GM23338 (cell line): Measurements from ENCODE around the gene COX20. TPM values are rescaled to one million over a fixed set of nuclear protein-coding genes. Genes with fewer than 3 reads are reported as not detected.
"Not testable (repeated sequence)": the region's sequence is repeated elsewhere in the genome, so short reads cannot be mapped to it uniquely, and the experiment has no call there.

Experiments
- ATAC-seq: fragments of 200-7000 bp; cut with Tn5 transposase; 3 replicates; pipeline ENCODE4 v1.9.1; 2020
- DNase-seq: peaks from one replicate; pipeline ENCODE4 v3.0.0-alpha.2; 2015; ENCODE audit warnings: low spot score
- H2AFZ ChIP-seq: fragments of 200-600 bp; sonication (generic); 2 replicates; pipeline ENCODE4 v1.8.0; 2016; ENCODE audit warnings: antibody characterized with exemption, mild to moderate bottlenecking, moderate library complexity
- H3F3A ChIP-seq: fragments of 200-600 bp; sonication (generic); replicated peaks from 2 replicates; pipeline ENCODE4 v1.8.0; 2017; ENCODE audit warnings: antibody characterized with exemption, mixed run types, low read depth
- H3K27ac ChIP-seq: fragments of 200-600 bp; sonication (generic); 2 replicates; pipeline ENCODE4 v1.6.1; 2016; ENCODE audit warnings: low read depth
- H3K27me3 ChIP-seq: fragments of 200-600 bp; sonication (generic); 2 replicates; pipeline ENCODE4 v1.8.0; 2016; ENCODE audit warnings: mild to moderate bottlenecking, mixed run types, moderate library complexity; ENCODE audit not compliant: insufficient read depth
- H3K36me3 ChIP-seq: fragments of 200-600 bp; sonication (generic); 2 replicates; pipeline ENCODE4 v1.8.0; 2016; ENCODE audit warnings: mild to moderate bottlenecking; ENCODE audit not compliant: insufficient read depth
- H3K4me1 ChIP-seq: fragments of 200-600 bp; sonication (generic); 2 replicates; pipeline ENCODE4 v1.8.0; 2016; ENCODE audit warnings: mild to moderate bottlenecking, moderate library complexity; ENCODE audit not compliant: insufficient read depth
- H3K4me2 ChIP-seq: fragments of 200-600 bp; sonication (generic); 2 replicates; pipeline ENCODE4 v1.7.1; 2017; ENCODE audit warnings: mixed run types
- H3K4me3 ChIP-seq: fragments of 200-600 bp; sonication (generic); 2 replicates; pipeline ENCODE4 v1.6.1; 2016; ENCODE audit warnings: mixed run types
- H3K79me2 ChIP-seq: fragments of 200-600 bp; sonication (generic); replicated peaks from 2 replicates; pipeline ENCODE4 v1.8.0; 2017; ENCODE audit warnings: mild to moderate bottlenecking; ENCODE audit not compliant: insufficient read depth
- H3K9me2 ChIP-seq: fragments of 200-600 bp; sonication (generic); 2 replicates; pipeline ENCODE4 v1.8.0; 2017; ENCODE audit not compliant: insufficient read depth
- H4K20me1 ChIP-seq: fragments of 200-600 bp; sonication (generic); replicated peaks from 2 replicates; pipeline ENCODE4 v1.8.0; 2017; ENCODE audit warnings: mild to moderate bottlenecking; ENCODE audit not compliant: insufficient read depth
- H3K27ac Mint-ChIP-seq: 2 replicates; pipeline ENCODE4 v1.8.0; 2020; ENCODE audit warnings: inconsistent platforms, mild to moderate bottlenecking, moderate library complexity, mixed read lengths
- H3K27me3 Mint-ChIP-seq: 3 replicates; pipeline ENCODE4 v1.8.0; 2022; ENCODE audit warnings: low read depth, mild to moderate bottlenecking, moderate library complexity, mixed read lengths, inconsistent platforms; ENCODE audit not compliant: insufficient read depth, poor library complexity
- H3K36me3 Mint-ChIP-seq: 3 replicates; pipeline ENCODE4 v1.8.0; 2021; ENCODE audit warnings: low read depth, mild to moderate bottlenecking, inconsistent platforms, moderate library complexity, mixed read lengths
- H3K4me1 Mint-ChIP-seq: 3 replicates; pipeline ENCODE4 v1.8.0; 2020; ENCODE audit warnings: mild to moderate bottlenecking, inconsistent platforms, mixed read lengths
- H3K4me3 Mint-ChIP-seq: 3 replicates; pipeline ENCODE4 v1.8.0; 2021; ENCODE audit warnings: moderate library complexity, mild to moderate bottlenecking, inconsistent platforms, mixed read lengths
- H3K9me3 Mint-ChIP-seq: 3 replicates; pipeline ENCODE4 v1.8.0; 2020; ENCODE audit warnings: moderate library complexity, mild to moderate bottlenecking, inconsistent platforms, mixed read lengths
- CREB1 ChIP-seq: fragments of 250-450 bp; sonication (Bioruptor Pico); IDR thresholded peaks from 2 replicates; pipeline ENCODE4 v1.5.0; 2020; ENCODE audit warnings: low read depth, mild to moderate bottlenecking, moderate library complexity
- EZH2phosphoT487 ChIP-seq: fragments of 200-600 bp; sonication (generic); IDR thresholded peaks from one replicate; pipeline ENCODE4 v1.8.1; 2018; ENCODE audit warnings: antibody characterized with exemption; ENCODE audit not compliant: unreplicated experiment
- JUNB ChIP-seq: IDR thresholded peaks from one replicate; pipeline ENCODE4 v1.6.1; 2016; ENCODE audit warnings: antibody characterized with exemption; ENCODE audit not compliant: unreplicated experiment
- STAT1 ChIP-seq: IDR thresholded peaks from one replicate; pipeline ENCODE4 v1.6.1; 2016; ENCODE audit warnings: antibody characterized with exemption; ENCODE audit not compliant: unreplicated experiment
- ZNF114 ChIP-seq: fragments of 250-450 bp; sonication (Bioruptor Pico); IDR thresholded peaks from 2 replicates; pipeline ENCODE4 v1.5.0; 2020; ENCODE audit warnings: mild to moderate bottlenecking, moderate library complexity
- ZNF331 ChIP-seq: fragments of 250-450 bp; sonication (Bioruptor Pico); IDR thresholded peaks from 2 replicates; pipeline ENCODE4 v1.5.0; 2020; ENCODE audit warnings: low read depth, mild to moderate bottlenecking, moderate library complexity
- polyA plus RNA-seq: library from polyadenylated mRNA; unstranded; fragments of >200 nt; fragmentation: Nextera tagmentation; extraction: Ambion mirVana; gene quantifications from 2 replicates; pipeline ENCODE4 v1.2.1, GENCODE V29; 2016
- total RNA-seq: library from RNA; depleted of rRNA; stranded (reverse); fragments of >200 nt; shearing (Covaris generic); gene quantifications from 2 replicates; pipeline ENCODE4 v1.2.3, GENCODE V29; 2014
- TF ChIP-seq, protein P1 (sequence below), 2 experiments: fragments of 200-600 bp in 1 of 2; sonication (generic) in 1 of 2; conservative IDR thresholded peaks; 2 replicates each; pipeline versions ENCODE4 v1.5.1 to v1.6.1; 2016 to 2017; ENCODE audit warnings: antibody characterized with exemption in 2 of 2, low read depth in 2 of 2, mild to moderate bottlenecking in 2 of 2, moderate library complexity in 1 of 2
- TF ChIP-seq, protein P2 (sequence below): IDR thresholded peaks from 2 replicates; pipeline ENCODE4 v1.6.1; 2016; ENCODE audit warnings: antibody characterized with exemption
- TF ChIP-seq, protein P3 (sequence below): IDR thresholded peaks from one replicate; pipeline ENCODE4 v1.6.1; 2018; ENCODE audit warnings: antibody characterized with exemption; ENCODE audit not compliant: unreplicated experiment

COX20 gene
- total and polyA plus RNA-seq, 2 experiments from 2014 or later = 19.3 to 175 TPM

DNA sequence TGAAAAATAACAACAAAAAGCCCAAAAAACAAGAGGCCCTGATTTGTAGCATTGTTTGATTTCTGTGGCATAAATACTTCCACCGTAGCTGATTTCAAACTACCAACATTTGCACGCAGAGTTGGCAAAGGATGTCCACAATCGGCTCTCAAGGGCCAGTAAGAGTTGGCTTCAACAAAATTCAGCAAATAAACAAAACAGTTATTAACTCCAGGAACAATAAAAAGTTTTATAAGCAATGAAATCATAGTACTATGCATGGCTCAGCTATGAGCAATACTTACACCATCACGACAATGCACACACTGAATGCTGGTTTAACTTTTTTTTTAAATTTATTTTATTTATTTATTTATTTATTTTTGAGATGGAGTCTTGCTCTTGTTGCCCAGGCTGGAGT lies 8.7 kb upstream of the COX20 start:
- Histone ChIP-seq H3K9me2 (no peaks in the 10 kb centered on the region), H3K4me2 (no peak overlapping the region), H3K27me3 (no peaks in the 10 kb centered on the region), H2AFZ (no peak overlapping the region), H3F3A (no peaks in the 10 kb centered on the region), H3K27ac (no peak overlapping the region; the same call in 1 of the 2 replicates), H3K4me1 (peaks cover 26% of the 10 kb centered on the region), H3K36me3 (no peaks in the 10 kb centered on the region; the same call in 1 of the 2 replicates), H3K79me2 (peaks cover 21% of the 10 kb centered on the region; the same call in 1 of the 2 replicates), H3K4me3 (no peak overlapping the region), H4K20me1 (no peaks in the 10 kb centered on the region)
- DNase-seq (no peak), ATAC-seq (no peak)
- no peak overlapping the region for H3K4me3 Mint-ChIP-seq
- no peaks in the 10 kb centered on the region for H3K27me3 Mint-ChIP-seq
- peaks cover 22% of the 10 kb centered on the region for H3K36me3 Mint-ChIP-seq
- TF ChIP-seq JUNB (no peak), CREB1 (CRISPR knock-in tag) (no peak), ZNF114 (CRISPR knock-in tag) (no peak), STAT1 (no peak)
- TF ChIP-seq, protein P1, sequence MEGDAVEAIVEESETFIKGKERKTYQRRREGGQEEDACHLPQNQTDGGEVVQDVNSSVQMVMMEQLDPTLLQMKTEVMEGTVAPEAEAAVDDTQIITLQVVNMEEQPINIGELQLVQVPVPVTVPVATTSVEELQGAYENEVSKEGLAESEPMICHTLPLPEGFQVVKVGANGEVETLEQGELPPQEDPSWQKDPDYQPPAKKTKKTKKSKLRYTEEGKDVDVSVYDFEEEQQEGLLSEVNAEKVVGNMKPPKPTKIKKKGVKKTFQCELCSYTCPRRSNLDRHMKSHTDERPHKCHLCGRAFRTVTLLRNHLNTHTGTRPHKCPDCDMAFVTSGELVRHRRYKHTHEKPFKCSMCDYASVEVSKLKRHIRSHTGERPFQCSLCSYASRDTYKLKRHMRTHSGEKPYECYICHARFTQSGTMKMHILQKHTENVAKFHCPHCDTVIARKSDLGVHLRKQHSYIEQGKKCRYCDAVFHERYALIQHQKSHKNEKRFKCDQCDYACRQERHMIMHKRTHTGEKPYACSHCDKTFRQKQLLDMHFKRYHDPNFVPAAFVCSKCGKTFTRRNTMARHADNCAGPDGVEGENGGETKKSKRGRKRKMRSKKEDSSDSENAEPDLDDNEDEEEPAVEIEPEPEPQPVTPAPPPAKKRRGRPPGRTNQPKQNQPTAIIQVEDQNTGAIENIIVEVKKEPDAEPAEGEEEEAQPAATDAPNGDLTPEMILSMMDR (conservative IDR thresholded peaks at IDR 0.05; ENCODE audit: low read depth in 2 of 2) = no peak
- TF ChIP-seq, protein P2, sequence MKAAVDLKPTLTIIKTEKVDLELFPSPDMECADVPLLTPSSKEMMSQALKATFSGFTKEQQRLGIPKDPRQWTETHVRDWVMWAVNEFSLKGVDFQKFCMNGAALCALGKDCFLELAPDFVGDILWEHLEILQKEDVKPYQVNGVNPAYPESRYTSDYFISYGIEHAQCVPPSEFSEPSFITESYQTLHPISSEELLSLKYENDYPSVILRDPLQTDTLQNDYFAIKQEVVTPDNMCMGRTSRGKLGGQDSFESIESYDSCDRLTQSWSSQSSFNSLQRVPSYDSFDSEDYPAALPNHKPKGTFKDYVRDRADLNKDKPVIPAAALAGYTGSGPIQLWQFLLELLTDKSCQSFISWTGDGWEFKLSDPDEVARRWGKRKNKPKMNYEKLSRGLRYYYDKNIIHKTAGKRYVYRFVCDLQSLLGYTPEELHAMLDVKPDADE = no peak
- TF ChIP-seq, protein P3, sequence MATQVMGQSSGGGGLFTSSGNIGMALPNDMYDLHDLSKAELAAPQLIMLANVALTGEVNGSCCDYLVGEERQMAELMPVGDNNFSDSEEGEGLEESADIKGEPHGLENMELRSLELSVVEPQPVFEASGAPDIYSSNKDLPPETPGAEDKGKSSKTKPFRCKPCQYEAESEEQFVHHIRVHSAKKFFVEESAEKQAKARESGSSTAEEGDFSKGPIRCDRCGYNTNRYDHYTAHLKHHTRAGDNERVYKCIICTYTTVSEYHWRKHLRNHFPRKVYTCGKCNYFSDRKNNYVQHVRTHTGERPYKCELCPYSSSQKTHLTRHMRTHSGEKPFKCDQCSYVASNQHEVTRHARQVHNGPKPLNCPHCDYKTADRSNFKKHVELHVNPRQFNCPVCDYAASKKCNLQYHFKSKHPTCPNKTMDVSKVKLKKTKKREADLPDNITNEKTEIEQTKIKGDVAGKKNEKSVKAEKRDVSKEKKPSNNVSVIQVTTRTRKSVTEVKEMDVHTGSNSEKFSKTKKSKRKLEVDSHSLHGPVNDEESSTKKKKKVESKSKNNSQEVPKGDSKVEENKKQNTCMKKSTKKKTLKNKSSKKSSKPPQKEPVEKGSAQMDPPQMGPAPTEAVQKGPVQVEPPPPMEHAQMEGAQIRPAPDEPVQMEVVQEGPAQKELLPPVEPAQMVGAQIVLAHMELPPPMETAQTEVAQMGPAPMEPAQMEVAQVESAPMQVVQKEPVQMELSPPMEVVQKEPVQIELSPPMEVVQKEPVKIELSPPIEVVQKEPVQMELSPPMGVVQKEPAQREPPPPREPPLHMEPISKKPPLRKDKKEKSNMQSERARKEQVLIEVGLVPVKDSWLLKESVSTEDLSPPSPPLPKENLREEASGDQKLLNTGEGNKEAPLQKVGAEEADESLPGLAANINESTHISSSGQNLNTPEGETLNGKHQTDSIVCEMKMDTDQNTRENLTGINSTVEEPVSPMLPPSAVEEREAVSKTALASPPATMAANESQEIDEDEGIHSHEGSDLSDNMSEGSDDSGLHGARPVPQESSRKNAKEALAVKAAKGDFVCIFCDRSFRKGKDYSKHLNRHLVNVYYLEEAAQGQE = no peak
- peaks cover 16% of the 10 kb centered on the region for H3K4me1 Mint-ChIP-seq
- H3K27ac Mint-ChIP-seq = no peak overlapping the region
- no peaks in the 10 kb centered on the region; the same call in 2 of the 3 replicates for H3K9me3 Mint-ChIP-seq

DNA sequence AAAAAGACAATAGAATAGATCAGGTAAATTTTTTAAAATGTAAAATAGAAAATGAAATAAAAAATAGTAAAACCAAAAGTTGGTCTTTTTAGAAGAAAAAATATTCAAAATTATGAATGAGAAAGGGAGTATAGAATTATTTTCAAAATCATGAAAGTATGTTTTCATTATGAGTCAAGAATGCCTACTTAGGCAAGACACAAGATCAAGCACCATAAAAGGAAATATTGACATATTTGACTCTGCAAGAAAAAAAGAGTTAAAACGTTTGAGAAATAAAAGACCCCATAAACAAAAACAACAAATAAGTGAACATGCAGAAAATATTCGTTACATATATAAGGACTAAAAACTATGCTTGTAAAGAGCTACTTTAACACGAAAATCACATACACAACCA lies 4.8 kb upstream of the COX20 start:
- H3K4me3 Mint-ChIP-seq = no peak overlapping the region
- ATAC-seq = no peak
- peaks cover 14% of the 10 kb centered on the region; the same call in 2 of the 3 replicates for H3K36me3 Mint-ChIP-seq

DNA sequence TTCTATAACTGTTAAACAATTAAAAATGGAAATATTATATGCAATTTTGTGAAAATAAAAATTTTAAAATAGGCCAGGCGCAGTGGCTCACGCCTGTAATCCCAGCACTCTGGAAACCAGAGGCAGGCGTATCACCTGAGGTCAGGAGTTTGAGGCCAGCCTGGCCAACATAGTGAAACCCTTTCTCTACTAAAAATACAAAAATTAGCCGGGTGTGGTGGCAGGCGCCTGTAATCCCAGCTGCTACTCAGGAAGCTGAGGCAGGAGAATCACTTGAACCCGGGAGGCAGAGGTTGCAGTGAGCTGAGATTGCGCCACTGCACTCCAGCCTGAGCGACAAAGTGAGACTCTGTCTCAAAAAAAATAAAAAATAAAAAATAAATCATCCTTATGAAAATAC lies 2.2 kb upstream of the COX20 start:
- ATAC-seq, H3K9me2 ChIP-seq, H3K36me3 ChIP-seq, H3K9me3 Mint-ChIP-seq, H2AFZ ChIP-seq, H3K27me3 Mint-ChIP-seq, H3K27me3 ChIP-seq, DNase-seq, H4K20me1 ChIP-seq, H3F3A ChIP-seq, H3K4me3 Mint-ChIP-seq, H3K27ac Mint-ChIP-seq: not testable (repeated sequence)
- peaks cover 17% of the 10 kb centered on the region for H3K4me1 ChIP-seq
- peak overlapping the region; percentile 78 for H3K4me2 ChIP-seq
- Mint-ChIP-seq H3K36me3 (peaks cover 19% of the 10 kb centered on the region), H3K4me1 (peaks cover 25% of the 10 kb centered on the region)
- peak overlapping the region; percentile 73 for H3K4me3 ChIP-seq
- H3K79me2 ChIP-seq = peaks cover 26% of the 10 kb centered on the region
- H3K27ac ChIP-seq = peak overlapping the region; percentile 100

More for the DNA sequence above, 4.8 kb upstream of the COX20 start:
- Histone ChIP-seq H3K4me2 (no peak overlapping the region), H3K27ac (no peak overlapping the region), H3K79me2 (no peaks in the 10 kb centered on the region; the same call in 1 of the 2 replicates), H3K27me3 (no peaks in the 10 kb centered on the region), H3K4me3 (no peak overlapping the region), H4K20me1 (no peaks in the 10 kb centered on the region), H2AFZ (no peak overlapping the region), H3F3A (no peaks in the 10 kb centered on the region), H3K36me3 (no peaks in the 10 kb centered on the region; the same call in 1 of the 2 replicates), H3K9me2 (no peaks in the 10 kb centered on the region), H3K4me1 (peaks cover 14% of the 10 kb centered on the region)
- no peak for DNase-seq
- Mint-ChIP-seq H3K27ac (no peak overlapping the region), H3K27me3 (peaks cover 5% of the 10 kb centered on the region), H3K9me3 (no peaks in the 10 kb centered on the region; the same call in 2 of the 3 replicates), H3K4me1 (peaks cover 18% of the 10 kb centered on the region)
- TF ChIP-seq EZH2phosphoT487 (no peak), ZNF114 (CRISPR knock-in tag) (no peak), ZNF331 (CRISPR knock-in tag) (no peak)
